Upper lobe of right lung (tissue), 1 donor: Measurements from ENCODE around the gene OPCML. TPM values are rescaled to one million over a fixed set of nuclear protein-coding genes. Genes with fewer than 3 reads are reported as not detected.

ENCODE experiments used
- ATAC-seq: fragments of 200-7000 bp; cut with Tn5 transposase; one replicate; pipeline ENCODE4 v1.9.1; 2020; ENCODE audit warnings: mild to moderate bottlenecking, moderate library complexity
- DNase-seq: peaks from one replicate; pipeline ENCODE4 v3.0.0-alpha.2; 2020
- H3K27ac ChIP-seq: fragments of 200-600 bp; one replicate; pipeline ENCODE4 v1.8.0; 2022
- H3K27me3 ChIP-seq: fragments of 200-600 bp; one replicate; pipeline ENCODE4 v1.8.0; 2022; ENCODE audit warnings: mild to moderate bottlenecking
- H3K36me3 ChIP-seq: fragments of 200-600 bp; one replicate; pipeline ENCODE4 v1.8.0; 2022
- H3K4me1 ChIP-seq: fragments of 200-600 bp; one replicate; pipeline ENCODE4 v1.8.0; 2022
- H3K4me3 ChIP-seq: fragments of 200-600 bp; one replicate; pipeline ENCODE4 v1.8.0; 2022; ENCODE audit warnings: mild to moderate bottlenecking
- H3K9me3 ChIP-seq: fragments of 200-600 bp; one replicate; pipeline ENCODE4 v1.8.0; 2022
- CTCF ChIP-seq: fragments of 200-600 bp; IDR thresholded peaks from one replicate; pipeline ENCODE4 v1.8.0; 2022; ENCODE audit warnings: antibody characterized with exemption
- intact Hi-C: fragments of 100-400 bp; cut with DNase I; formaldehyde crosslinking; loops from one replicate; pipeline ENCODE4 v1.11.0; 2022
- total RNA-seq: library from RNA; stranded (reverse); fragmentation: NEBNext Ultra II Directional; extraction: Animal tissue kit (Norgen Biotek cat#: 25700); gene quantifications from one replicate; pipeline ENCODE4 v1.2.1, GENCODE V29; 2021
- donor health status: DM: no; HTN: yes; CAD: no; lungs with severe emphysema.

The OPCML gene
- total RNA-seq, 1 donor from 2014 or later, result not detected

DNA sequence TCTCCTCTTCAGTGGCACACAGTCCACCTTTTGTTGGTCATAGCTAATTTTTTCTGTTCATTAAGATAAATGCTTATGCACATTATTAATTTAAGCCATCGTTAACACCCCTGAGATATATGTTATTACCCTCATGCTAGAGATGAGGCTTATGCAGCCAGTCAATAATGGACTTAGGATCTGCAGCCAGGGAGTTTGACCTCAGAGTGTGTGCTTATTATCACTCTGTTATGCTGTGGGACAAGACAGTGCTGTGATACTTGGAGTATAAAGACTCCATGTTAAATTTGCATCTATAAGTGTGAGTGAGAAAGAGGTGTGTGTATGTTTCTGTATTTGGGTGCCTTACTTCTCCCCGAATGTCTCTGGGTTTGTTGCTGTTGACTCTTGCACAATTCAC, 969.3 kb downstream of the OPCML start:
- DNase-seq, result no peak
- TF ChIP-seq CTCF, result no peak
- Histone ChIP-seq H3K4me1 (no peaks in the 10 kb centered on the region), H3K36me3 (no peaks in the 10 kb centered on the region), H3K27me3 (no peaks in the 10 kb centered on the region), H3K27ac (no peak overlapping the region), H3K4me3 (no peak overlapping the region), H3K9me3 (no peaks in the 10 kb centered on the region)
- intact Hi-C loops, result no loop called here
- ATAC-seq, result no peak

DNA sequence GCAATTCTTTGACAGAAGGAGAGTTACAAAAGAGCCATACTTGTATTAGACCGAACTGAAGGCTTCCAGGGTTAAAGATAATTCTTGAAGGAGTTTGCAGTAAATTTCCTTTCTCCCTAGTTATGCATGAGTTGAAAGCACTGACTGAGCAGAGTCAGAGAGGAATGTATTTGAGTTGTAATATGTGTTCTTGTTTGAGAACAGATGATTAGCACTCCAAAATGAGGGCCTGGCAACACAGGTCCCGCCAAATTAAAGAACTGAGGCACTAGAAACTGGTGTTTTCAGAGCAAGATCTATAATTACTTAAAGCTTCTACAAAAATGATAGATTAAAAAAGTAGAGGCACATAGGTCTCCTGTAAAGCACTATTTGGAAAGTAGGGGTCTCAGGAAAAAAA, 970.4 kb downstream of the OPCML start:
- Histone ChIP-seq H3K27ac (no peak overlapping the region), H3K4me1 (no peaks in the 10 kb centered on the region), H3K27me3 (no peaks in the 10 kb centered on the region), H3K9me3 (no peaks in the 10 kb centered on the region), H3K4me3 (no peak overlapping the region), H3K36me3 (no peaks in the 10 kb centered on the region)
- no peak for DNase-seq
- intact Hi-C loops, result no loop called here
- no peak for ATAC-seq
- TF ChIP-seq CTCF, result no peak

DNA sequence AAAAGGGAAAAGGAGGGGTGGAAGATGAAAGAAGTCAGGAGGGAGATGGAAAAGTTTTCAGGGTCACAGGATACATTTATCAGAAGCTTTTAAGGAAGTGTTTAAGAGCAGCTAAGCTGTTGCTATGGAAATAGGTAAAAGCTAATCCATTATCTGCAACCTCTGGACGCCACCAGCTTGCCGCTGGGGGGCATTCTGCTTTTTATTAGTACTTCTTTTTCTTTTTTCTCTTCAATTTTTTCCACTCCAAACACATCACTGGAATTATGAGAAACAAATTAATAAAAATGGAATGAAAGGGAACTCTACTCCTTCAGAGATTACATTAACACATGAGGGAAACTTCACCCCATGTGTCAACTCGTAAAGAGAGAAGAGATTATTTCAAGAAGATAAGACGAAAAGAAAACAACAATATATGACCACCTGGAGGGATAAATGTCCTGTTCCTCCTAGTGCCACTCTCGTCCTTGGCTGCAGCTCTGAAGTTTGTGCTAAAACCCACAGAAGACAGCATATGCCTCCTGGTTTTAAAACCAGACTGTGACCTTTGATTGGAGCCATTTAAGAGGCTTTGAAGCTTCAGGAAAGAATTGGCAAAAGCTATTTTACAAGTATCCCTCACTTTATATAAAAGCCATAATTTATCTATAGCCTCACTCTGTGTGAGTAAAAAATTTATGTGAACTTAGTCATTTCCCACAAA, 972.8 kb downstream of the OPCML start:
- no peak for TF ChIP-seq CTCF
- Histone ChIP-seq H3K27ac (no peak overlapping the region), H3K36me3 (no peaks in the 10 kb centered on the region), H3K9me3 (no peaks in the 10 kb centered on the region), H3K27me3 (no peaks in the 10 kb centered on the region), H3K4me3 (no peak overlapping the region), H3K4me1 (no peaks in the 10 kb centered on the region)
- DNase-seq (no peak), ATAC-seq (no peak)
- intact Hi-C loops, result no loop called here

DNA sequence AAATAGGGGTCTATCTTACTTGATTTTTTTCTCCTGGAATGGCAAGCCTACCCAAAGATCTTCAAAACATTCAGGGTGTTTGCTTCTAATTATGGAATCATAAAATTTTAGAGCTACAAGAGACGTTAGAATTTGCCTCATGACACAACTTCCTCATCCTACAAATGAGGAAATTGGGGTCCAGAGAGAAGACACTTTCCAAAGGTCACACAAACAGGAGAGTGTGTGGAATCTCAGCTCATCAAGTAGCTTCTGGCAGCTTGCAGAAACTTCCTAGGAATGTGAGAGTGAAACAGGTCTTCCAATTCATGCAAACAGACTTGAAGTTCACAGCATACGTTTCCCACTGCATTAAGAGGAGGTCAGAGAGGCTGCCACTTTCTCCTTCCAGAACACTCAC, 976.0 kb downstream of the OPCML start:
- intact Hi-C loops, result no loop called here
- H3K27me3 ChIP-seq, result no peaks in the 10 kb centered on the region
- H3K9me3 ChIP-seq, result no peaks in the 10 kb centered on the region
- ATAC-seq (no peak), DNase-seq (no peak)
- no peak overlapping the region for H3K27ac ChIP-seq
- H3K4me1 ChIP-seq, result no peaks in the 10 kb centered on the region
- H3K36me3 ChIP-seq, result no peaks in the 10 kb centered on the region
- no peak for TF ChIP-seq CTCF
- H3K4me3 ChIP-seq, result no peak overlapping the region

- intact Hi-C loops, result no loop called here
- Histone ChIP-seq H3K4me1 (no peaks in the 10 kb centered on the region), H3K27ac (no peak overlapping the region), H3K9me3 (no peaks in the 10 kb centered on the region), H3K4me3 (no peak overlapping the region), H3K27me3 (no peaks in the 10 kb centered on the region), H3K36me3 (no peaks in the 10 kb centered on the region)
- no peak for TF ChIP-seq CTCF
- no peak for DNase-seq
- no peak for ATAC-seq
These were observed 976.7 kb downstream of the OPCML start for GRCh38 chr11:132555617-132556016.

DNA sequence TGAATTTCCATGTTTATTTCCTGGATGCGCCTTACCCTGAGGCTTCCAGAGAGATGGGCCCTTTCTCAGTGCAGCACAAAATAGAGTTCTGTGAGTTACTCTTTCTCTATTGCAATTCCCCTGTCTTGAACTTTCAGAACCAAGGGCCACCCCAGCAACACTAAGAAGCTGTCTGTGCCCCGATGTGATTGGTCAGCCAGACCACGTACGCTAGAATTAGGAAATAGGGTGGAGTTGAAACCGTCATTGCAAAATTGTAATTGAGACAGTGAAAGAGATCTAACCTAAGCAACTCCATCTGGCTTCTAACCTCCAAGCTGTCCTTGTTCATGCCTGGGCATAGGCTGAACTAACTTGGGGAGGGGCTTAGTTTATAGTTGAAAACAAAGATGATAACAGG, 981.3 kb downstream of the OPCML start:
- Histone ChIP-seq H3K4me3 (no peak overlapping the region), H3K9me3 (no peaks in the 10 kb centered on the region), H3K27me3 (no peaks in the 10 kb centered on the region), H3K36me3 (no peaks in the 10 kb centered on the region), H3K4me1 (no peaks in the 10 kb centered on the region), H3K27ac (no peak overlapping the region)
- TF ChIP-seq CTCF, result no peak
- DNase-seq (no peak), ATAC-seq (no peak)
- intact Hi-C loops, result no loop called here
